H54 (cell line): ENCODE results near the gene CFAP100.

ENCODE experiments used
- DNase-seq: peaks from one replicate; pipeline ENCODE4 v3.0.0; 2011; ENCODE audit warnings: low spot score, mixed read lengths; ENCODE audit not compliant: insufficient read length
- FAIRE-seq: peaks from 3 replicates; lab custom pipeline; 2011; peaks lifted over from hg19 to GRCh38; lab: Jason Lieb, UNC
- POLR2A ChIP-seq: IDR thresholded peaks from 2 replicates; pipeline ENCODE4 v1.6.1; 2011; ENCODE audit warnings: low read depth, mild to moderate bottlenecking, low read length

CFAP100 gene

DNA sequence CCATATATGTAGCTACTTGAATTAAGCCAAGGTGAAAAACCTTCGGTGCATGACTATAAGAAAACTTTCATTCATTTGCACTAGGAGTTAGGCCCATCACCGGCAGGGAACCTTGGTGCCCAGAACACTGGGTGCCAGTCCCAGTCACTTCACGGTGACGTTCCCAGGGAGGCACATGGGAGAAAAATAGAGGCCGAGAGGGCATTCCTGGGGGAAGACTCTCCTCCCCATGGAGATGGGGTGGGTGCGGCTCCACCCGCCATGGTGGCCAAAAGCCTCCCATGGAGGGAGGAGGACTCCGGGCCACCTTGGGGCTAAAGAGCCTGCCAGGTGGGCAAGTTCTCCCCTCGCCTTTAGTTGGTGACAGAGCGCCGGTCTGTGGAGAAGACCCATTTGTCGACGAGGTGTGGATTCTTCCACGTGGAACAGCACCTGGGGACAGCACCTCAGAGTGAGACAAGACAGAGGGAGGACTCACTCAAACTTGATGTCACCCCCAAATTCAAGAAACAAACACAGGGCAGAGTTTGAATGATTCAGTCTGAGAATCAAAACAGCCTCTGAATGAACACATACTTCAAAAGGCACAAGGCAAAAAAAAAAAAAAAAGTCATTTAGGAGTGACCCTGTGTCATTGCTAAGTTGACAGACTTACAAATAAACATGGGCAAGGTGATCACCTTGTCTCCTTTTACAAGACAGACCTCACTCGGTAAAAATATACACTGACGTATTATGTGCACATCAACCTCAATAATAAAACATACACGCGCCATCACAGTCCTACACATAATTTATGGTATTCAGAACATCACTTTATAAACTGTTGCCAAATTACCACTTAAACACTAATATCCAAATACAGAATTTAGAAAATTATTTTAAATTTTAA, 42.4 kb downstream of the CFAP100 start:
- no peak for DNase-seq
- FAIRE-seq = no peak
- no peak for TF ChIP-seq POLR2A

DNA sequence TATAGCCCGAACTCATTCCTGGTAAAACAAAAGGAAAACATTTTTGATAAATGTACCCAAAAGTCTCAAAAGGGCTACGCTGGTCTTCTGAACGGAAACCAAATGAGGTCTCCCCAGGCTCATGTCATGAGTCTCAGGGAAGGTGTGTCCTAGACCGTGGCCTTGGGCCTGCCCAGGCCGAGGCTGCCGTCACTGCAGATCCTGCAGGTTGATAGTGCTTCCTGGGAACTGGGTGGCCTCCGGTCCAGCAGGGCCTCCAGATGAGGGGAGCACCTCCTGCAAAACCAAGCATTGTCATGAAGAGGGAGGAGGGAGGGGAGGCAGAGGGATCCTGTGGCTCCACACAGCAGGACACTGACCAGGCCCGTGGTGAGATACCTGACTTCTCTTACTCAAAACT, 43.5 kb downstream of the CFAP100 start:
- FAIRE-seq (no peak), DNase-seq (no peak)
- TF ChIP-seq POLR2A = no peak

DNA sequence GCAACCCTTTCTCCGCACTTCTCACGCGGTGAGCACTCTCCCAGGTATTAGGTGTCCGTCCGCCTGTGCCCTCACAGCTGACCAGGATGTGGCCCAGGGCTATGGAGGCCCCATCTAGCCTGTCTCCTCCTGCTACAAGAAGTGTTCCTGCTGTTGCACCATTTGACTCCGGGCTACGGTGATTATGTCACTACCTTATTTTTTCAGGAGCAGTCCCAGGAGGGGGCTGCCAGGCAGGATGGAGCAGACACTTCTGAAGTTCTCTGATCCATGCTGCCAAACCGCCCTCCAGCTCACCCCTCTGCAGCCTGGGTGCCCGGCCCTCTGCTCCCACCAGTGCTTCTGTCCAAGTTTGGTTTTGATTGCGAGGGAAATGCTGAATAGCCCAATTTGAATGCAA, 44.0 kb downstream of the CFAP100 start:
- FAIRE-seq (no peak), DNase-seq (no peak)

DNA sequence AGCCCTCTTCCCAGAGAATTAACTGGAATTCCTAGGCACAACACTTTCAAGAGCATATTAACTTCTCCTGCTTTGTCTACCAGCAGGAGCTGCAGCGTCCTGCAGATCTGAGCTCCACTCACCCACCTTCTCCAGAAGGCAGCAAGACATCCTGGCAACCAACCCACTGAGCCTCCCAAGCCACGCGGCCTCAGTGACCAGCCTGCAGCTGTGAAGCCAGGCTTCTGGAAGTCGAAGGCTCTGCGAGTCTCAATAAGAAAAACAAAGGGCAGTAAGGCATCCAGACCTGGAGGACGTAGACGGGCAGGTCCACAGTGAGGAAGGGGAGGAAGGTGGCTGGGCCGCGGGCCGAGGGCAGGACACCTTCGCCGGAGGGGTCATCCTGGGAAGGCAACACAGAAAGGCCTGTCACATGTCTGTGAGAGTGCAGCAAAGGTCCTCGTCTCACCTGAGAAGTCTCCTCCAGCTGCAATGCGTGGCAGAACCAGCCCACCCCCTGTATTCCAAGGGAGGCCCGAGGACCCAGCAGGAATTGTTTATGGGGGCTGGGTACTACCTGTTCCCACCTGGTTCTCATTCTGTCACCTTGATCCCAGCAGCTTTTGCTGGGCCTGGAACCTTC, 44.7 kb downstream of the CFAP100 start:
- DNase-seq (no peak), FAIRE-seq (no peak)
- TF ChIP-seq POLR2A = no peak

More for the DNA sequence above, 44.0 kb downstream of the CFAP100 start:
- no peak for TF ChIP-seq POLR2A

DNA sequence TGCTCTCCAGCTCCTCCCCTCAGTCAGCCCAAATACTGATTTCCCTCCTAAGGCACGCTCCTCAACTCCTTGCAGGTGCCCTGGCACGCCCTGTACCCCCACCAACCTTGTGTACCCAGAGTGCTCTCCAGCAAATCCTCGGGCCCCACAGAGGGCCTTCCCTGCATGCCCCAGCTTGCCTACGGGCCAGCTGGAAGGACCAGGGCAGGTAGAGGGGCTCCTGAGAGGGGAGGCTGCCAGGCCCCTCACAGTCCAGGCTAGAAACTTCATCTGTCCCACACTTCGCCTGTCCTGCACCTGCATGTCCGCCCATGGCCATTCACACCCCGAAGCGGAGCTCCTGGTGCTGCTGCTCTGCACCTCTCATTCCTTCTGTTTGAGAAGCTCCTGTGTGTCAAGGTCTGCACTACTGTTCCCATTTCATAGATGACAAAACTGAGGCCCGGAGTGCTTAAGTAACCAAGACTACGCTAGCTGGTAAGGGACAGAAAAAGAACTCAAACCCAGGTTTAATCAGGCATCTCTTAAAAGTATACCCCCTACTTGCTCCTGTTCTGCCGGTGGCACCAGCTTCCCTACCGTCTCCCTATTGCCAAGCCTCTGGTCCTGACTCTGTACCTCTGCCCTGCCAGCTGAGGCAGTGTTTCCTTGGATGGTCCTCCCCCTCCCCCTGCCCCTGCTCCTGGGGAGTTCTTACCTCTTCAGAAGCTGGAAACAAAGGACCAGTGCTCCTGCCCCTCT, 45.4 kb downstream of the CFAP100 start:
- no peak for FAIRE-seq
- DNase-seq = no peak
- TF ChIP-seq POLR2A = no peak

DNA sequence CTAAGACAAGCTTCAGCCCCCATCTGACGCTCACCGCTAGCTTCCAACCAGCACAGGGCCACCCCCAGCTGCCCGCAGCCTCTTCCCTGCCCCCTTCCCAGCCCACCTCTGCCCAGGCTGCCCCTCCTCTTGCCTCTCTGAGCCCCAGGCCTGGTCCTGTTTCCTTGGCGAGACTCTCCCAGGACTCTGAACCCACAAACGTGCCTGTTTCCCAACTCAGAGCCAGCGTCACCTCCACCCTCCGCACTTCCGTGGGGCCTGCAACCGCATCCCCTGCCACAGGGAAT, 45.9 kb downstream of the CFAP100 start:
- no peak for FAIRE-seq
- TF ChIP-seq POLR2A = no peak

DNA sequence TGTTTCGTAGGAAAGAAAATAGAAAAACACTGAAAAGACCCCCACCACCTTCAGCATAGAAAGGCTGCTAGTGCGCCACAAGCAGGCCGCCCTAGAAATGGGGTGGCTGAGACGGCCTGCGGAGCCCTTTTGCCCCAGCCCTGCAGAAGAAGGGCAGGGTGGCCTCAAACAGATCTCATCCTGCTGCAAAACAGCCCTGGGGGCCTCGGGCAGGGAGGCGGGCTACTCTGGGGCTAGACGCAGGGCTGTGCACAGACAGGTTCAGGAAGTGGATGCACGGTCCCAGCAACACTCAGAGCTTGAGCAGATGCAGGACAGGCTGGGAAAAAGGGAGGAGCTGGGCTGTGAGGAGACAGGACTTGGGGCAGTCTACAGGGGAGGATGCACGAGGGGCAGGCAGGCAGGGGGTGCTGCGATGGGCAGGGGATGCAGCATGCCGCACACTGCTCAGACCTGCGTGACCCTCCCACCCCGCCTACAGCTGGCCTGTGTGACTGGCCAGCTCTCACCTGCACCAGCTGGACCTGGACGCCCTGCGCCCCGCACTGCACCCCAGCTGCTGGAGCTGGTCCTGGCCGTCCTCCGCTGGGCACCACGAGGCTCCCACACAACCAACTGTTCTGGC, 46.7 kb downstream of the CFAP100 start:
- FAIRE-seq = no peak
- no peak for DNase-seq
- TF ChIP-seq POLR2A = no peak

More for the DNA sequence above, 45.9 kb downstream of the CFAP100 start:
- no peak for DNase-seq

DNA sequence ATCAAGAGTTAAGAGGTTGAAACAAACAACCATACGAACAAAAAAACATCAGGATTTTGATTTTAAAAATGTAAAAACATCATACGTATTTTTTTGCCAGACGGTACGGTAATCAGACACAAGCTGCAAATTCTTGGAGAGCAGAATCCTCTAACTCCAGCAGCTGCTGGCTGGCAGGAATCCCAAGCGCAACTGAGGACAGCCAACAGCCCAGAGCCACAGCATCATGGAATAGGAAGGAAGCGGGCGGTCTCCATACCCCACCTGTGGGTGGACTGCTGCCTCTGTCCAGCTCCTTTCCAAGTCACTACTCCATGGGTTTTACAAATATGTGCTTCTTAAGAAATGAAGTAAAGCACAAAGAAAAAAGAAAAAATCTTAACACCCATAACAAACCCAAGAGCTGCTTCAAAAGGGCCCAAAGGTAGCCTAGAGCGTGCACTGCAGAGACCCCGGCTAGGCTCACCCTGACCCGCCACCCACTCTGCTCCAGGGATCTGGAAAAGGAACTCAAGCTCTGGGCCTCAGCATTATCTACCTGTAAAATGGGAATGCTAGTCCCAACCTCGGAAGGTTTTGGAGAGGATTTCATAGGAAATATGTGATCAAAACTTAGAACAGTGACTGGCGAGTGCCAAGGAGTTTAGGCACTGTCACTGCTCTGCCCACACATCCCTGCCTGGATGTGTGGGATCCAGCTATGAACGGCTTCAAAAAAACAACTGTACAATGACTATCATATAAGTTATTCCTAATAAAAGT, 47.6 kb downstream of the CFAP100 start:
- FAIRE-seq = no peak
- DNase-seq = no peak
- no peak for TF ChIP-seq POLR2A

DNA sequence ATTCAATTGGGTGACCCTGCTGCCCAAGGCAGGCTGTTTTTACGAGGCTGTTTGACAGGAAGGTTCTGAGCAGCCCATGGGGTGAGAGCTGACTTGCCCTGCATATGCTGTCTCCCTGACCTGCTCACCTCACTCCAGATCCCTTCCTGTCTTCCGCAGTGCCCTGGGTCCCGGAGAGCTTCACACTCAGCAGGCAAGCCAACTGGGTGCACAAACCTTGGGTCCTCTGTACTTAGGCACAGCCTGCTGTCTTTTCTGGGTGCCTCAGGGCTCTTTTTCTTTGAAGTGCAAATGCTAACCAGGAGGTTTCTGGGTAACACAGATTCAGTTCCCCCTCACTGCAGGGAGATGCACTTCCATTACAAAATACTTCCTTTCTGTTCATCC, 48.1 kb downstream of the CFAP100 start:
- DNase-seq = no peak
- FAIRE-seq = no peak
- TF ChIP-seq POLR2A = no peak

DNA sequence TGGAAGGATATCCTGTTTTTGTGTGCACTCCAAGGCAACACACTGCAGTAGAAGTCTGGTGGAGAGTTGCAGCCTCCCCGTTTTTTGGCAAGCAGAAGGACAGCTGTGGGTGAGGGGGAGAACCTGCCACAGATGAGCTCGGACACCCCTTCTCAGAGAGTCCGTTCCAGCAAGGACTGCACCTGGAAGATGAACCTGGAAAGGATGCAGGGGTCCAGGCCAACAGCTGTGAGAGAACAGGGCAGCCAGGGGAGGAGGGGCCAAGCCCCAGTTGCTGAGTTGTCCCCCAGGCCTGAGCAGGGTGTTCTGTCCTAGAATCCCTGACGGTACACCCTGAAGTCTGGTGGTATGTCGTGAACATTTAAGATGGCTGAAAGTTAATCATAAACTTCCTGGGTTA, 50.8 kb downstream of the CFAP100 start:
- TF ChIP-seq POLR2A = no peak
- no peak for FAIRE-seq
- no peak for DNase-seq

DNA sequence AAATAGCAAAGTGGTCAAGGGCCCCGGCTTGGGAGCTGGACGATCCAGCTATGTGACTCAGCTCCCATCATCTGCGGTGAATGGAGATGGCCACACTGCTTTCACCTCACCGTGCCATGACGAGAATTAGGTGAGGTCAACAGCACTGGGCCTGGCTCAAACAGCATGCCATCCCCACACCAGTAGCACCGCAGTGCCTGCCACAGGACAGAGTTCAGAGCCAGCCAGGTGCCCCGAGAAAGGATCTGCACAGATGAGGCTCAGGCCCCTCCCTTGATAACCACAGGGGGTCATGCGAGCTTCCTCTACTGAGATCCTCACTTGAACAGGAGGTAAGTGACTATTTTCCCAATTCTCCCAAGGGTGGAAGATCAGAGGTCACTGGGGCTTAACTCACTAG, 51.6 kb downstream of the CFAP100 start:
- FAIRE-seq (no peak), DNase-seq (no peak)
- no peak for TF ChIP-seq POLR2A

DNA sequence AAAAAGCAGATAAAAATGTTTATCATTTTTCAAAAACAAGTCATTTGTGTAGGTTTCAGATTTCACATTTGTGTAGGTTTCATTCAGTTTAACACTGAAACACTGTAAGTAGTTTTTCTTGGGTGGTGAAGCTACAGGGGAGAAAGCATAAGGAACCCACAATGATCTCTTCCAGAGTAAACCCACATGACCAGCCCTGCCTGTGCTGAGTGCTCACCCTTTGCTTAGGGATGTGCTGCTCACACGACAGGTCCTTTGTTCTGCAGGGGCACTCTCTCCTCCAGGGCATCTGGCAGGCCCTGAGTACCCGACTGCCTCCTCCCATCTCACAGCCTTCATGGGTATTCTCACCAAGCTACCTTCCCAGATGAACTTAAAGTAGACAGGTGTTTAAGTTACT, 52.1 kb downstream of the CFAP100 start:
- no peak for TF ChIP-seq POLR2A
- DNase-seq = no peak
- no peak for FAIRE-seq

DNA sequence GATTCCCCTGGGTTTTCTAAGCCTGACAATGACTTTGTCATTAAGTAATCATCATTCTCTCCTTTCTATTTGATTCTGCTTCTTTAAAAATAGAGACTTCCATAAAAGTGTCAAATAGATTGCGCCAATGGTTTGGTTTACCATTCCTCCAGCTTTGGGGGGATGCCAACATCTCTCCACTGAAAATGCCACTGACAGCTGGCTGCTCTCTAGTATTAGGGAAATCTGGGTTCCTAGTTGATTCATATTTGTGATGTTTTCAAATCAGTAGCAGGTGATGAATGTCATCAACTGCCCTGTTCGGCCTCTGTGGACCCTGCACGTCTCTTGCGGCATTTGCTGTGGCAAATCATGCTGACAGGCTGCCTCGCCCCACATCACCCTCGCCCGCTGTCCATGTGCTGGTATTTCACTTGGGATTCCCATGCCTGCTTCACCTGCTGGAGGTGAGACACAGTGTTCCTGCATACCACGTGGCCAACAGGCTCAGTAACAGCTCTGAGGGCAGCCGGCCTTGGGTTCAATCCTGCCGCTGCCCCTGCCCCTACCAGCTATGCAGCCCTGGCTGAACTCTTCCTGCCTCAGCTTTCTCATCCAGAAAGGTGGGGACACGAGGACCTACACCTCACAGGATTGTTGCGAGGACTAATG, 52.9 kb downstream of the CFAP100 start:
- FAIRE-seq (no peak), DNase-seq (no peak)
- no peak for TF ChIP-seq POLR2A
